Mesendoderm (in vitro differentiated cells): ENCODE results near the gene PDZRN3.

Experiments
- DNase-seq: peaks from one replicate; pipeline ENCODE4 v3.0.0; 2013
- H2AK5ac ChIP-seq: 2 replicates; pipeline ENCODE4 v1.6.1; 2013; ENCODE audit warnings: low read length, inconsistent platforms
- H2BK120ac ChIP-seq: 2 replicates; pipeline ENCODE4 v1.6.1; 2013; ENCODE audit warnings: low read depth, mild to moderate bottlenecking, low read length, moderate library complexity, mixed read lengths
- H2BK15ac ChIP-seq: replicated peaks from 2 replicates; pipeline ENCODE4 v1.6.1; 2013; ENCODE audit warnings: low read depth, mild to moderate bottlenecking, moderate library complexity
- H2BK5ac ChIP-seq: 2 replicates; pipeline ENCODE4 v1.6.1; 2013; ENCODE audit warnings: low read length, inconsistent platforms
- H3K18ac ChIP-seq: 2 replicates; pipeline ENCODE4 v1.6.1; 2013; ENCODE audit warnings: mild to moderate bottlenecking, low read length, mixed read lengths
- H3K23ac ChIP-seq: one replicate; pipeline ENCODE4 v1.6.1; 2013; ENCODE audit warnings: low read length
- H3K27ac ChIP-seq: 2 replicates; pipeline ENCODE4 v1.5.1; 2013; ENCODE audit warnings: low read depth, mild to moderate bottlenecking, inconsistent platforms, low read length, moderate library complexity
- H3K27me3 ChIP-seq: 2 replicates; pipeline ENCODE4 v1.6.1; 2013; ENCODE audit warnings: low read length, control low read depth, mild to moderate bottlenecking, inconsistent platforms; ENCODE audit not compliant: insufficient read depth, poor library complexity
- H3K36me3 ChIP-seq: 2 replicates; pipeline ENCODE4 v1.6.1; 2013; ENCODE audit warnings: low read length, inconsistent platforms; ENCODE audit not compliant: control insufficient read depth, insufficient read depth
- H3K4ac ChIP-seq: one replicate; pipeline ENCODE4 v1.6.1; 2013; ENCODE audit warnings: low read depth, mild to moderate bottlenecking, low read length, moderate library complexity
- H3K4me1 ChIP-seq: 2 replicates; pipeline ENCODE4 v1.6.1; 2013; ENCODE audit warnings: low read depth, low read length, inconsistent platforms; ENCODE audit not compliant: control insufficient read depth
- H3K4me2 ChIP-seq: 2 replicates; pipeline ENCODE4 v1.6.1; 2013; ENCODE audit warnings: low read length
- H3K4me3 ChIP-seq: 2 replicates; pipeline ENCODE4 v1.5.1; 2013; ENCODE audit warnings: mild to moderate bottlenecking, low read length
- H3K56ac ChIP-seq: one replicate; pipeline ENCODE4 v1.6.1; 2013; ENCODE audit warnings: low read length
- H3K79me1 ChIP-seq: 2 replicates; pipeline ENCODE4 v1.6.1; 2013; ENCODE audit warnings: low read length, inconsistent platforms
- H3K79me2 ChIP-seq: 2 replicates; pipeline ENCODE4 v1.6.1; 2013; ENCODE audit warnings: mild to moderate bottlenecking, low read length; ENCODE audit not compliant: control insufficient read depth, insufficient read depth
- H3K9ac ChIP-seq: 2 replicates; pipeline ENCODE4 v1.6.1; 2013; ENCODE audit warnings: low read length, inconsistent platforms
- H4K5ac ChIP-seq: one replicate; pipeline ENCODE4 v1.6.1; 2013; ENCODE audit warnings: low read length
- H4K8ac ChIP-seq: one replicate; pipeline ENCODE4 v1.6.1; 2013; ENCODE audit warnings: low read depth, mild to moderate bottlenecking, control low read depth, low read length, moderate library complexity
- WGBS: extraction: QIAGEN DNeasy Blood & Tissue Kit; methylation state at CpG from one replicate; pipeline ENCODE4 v1.1.7; 2013; ENCODE audit warnings: low lambda C conversion rate, missing lambda C conversion rate; ENCODE audit not compliant: insufficient coverage; ENCODE audit errors: extremely low coverage; 5-methylcytosine and 5-hydroxymethylcytosine counted together

PDZRN3 gene

GRCh38 chr3:73604451-73604850 is 20.3 kb downstream of the PDZRN3 start:
- Histone ChIP-seq H3K27me3 (no peaks in the 10 kb centered on the region), H2BK5ac (no peak overlapping the region), H3K79me1 (no peaks in the 10 kb centered on the region), H3K9ac (no peak overlapping the region), H3K36me3 (no peaks in the 10 kb centered on the region), H3K27ac (no peak overlapping the region), H3K23ac (no peak overlapping the region), H3K56ac (no peak overlapping the region), H3K4me1 (no peaks in the 10 kb centered on the region), H2AK5ac (no peak overlapping the region), H4K5ac (no peak overlapping the region), H4K8ac (no peak overlapping the region), H3K4me3 (no peak overlapping the region), H3K4me2 (no peak overlapping the region), H3K18ac (no peak overlapping the region), H3K79me2 (no peaks in the 10 kb centered on the region), H2BK15ac (no peak overlapping the region), H3K4ac (no peak overlapping the region), H2BK120ac (no peak overlapping the region)
- no CpG with 5 or more reads among the region's 3 CpGs for WGBS
- no peak for DNase-seq

- no peak overlapping the region for H3K18ac ChIP-seq
- no peaks in the 10 kb centered on the region for H3K4me1 ChIP-seq
- H3K36me3 ChIP-seq: no peaks in the 10 kb centered on the region
- no peak overlapping the region for H3K56ac ChIP-seq
- no peaks in the 10 kb centered on the region for H3K79me2 ChIP-seq
- no peak for DNase-seq
- no peak overlapping the region for H3K23ac ChIP-seq
- no CpG with 5 or more reads among the region's 1 CpG for WGBS
- no peak overlapping the region for H2BK15ac ChIP-seq
- no peak overlapping the region for H3K4me2 ChIP-seq
- H3K27me3 ChIP-seq: no peaks in the 10 kb centered on the region
- H2BK5ac ChIP-seq: no peak overlapping the region
- H3K9ac ChIP-seq: no peak overlapping the region
- H4K8ac ChIP-seq: no peak overlapping the region
- no peak overlapping the region for H4K5ac ChIP-seq
- H3K27ac ChIP-seq: no peak overlapping the region
- H3K79me1 ChIP-seq: no peaks in the 10 kb centered on the region
- no peak overlapping the region for H3K4me3 ChIP-seq
- no peak overlapping the region for H2AK5ac ChIP-seq
- H3K4ac ChIP-seq: no peak overlapping the region
- H2BK120ac ChIP-seq: no peak overlapping the region
Measured at GRCh38 chr3:73603762-73604171, 21.0 kb downstream of the PDZRN3 start.

GRCh38 chr3:73602170-73602569 is 22.6 kb downstream of the PDZRN3 start:
- Histone ChIP-seq H2AK5ac (no peak overlapping the region), H3K79me1 (no peaks in the 10 kb centered on the region), H2BK5ac (no peak overlapping the region), H3K4me1 (no peaks in the 10 kb centered on the region), H3K4me2 (no peak overlapping the region), H3K27me3 (no peaks in the 10 kb centered on the region), H3K4ac (no peak overlapping the region), H3K9ac (no peak overlapping the region), H3K56ac (no peak overlapping the region), H3K79me2 (no peaks in the 10 kb centered on the region), H3K23ac (no peak overlapping the region), H4K5ac (no peak overlapping the region), H3K18ac (no peak overlapping the region), H2BK120ac (no peak overlapping the region), H2BK15ac (no peak overlapping the region), H3K4me3 (no peak overlapping the region), H4K8ac (no peak overlapping the region), H3K27ac (no peak overlapping the region), H3K36me3 (no peaks in the 10 kb centered on the region)
- peak; percentile 50 for DNase-seq
- WGBS: no CpG with 5 or more reads among the region's 3 CpGs

GRCh38 chr3:73601481-73601880 is 23.3 kb downstream of the PDZRN3 start:
- no peak overlapping the region for H2BK120ac ChIP-seq
- no peak overlapping the region for H3K4me2 ChIP-seq
- no peak overlapping the region for H3K9ac ChIP-seq
- H3K79me2 ChIP-seq: no peaks in the 10 kb centered on the region
- H3K36me3 ChIP-seq: no peaks in the 10 kb centered on the region
- H3K79me1 ChIP-seq: no peaks in the 10 kb centered on the region
- no peaks in the 10 kb centered on the region for H3K27me3 ChIP-seq
- H4K5ac ChIP-seq: no peak overlapping the region
- no peak overlapping the region for H2BK5ac ChIP-seq
- no peak overlapping the region for H3K23ac ChIP-seq
- no peak overlapping the region for H2AK5ac ChIP-seq
- no peak for DNase-seq
- no peak overlapping the region for H2BK15ac ChIP-seq
- H3K56ac ChIP-seq: no peak overlapping the region
- no CpG with 5 or more reads among the region's 2 CpGs for WGBS
- H3K18ac ChIP-seq: no peak overlapping the region
- no peaks in the 10 kb centered on the region for H3K4me1 ChIP-seq
- no peak overlapping the region for H3K27ac ChIP-seq
- no peak overlapping the region for H3K4me3 ChIP-seq
- no peak overlapping the region for H4K8ac ChIP-seq
- no peak overlapping the region for H3K4ac ChIP-seq

GRCh38 chr3:73601011-73601410 is 23.7 kb downstream of the PDZRN3 start:
- H4K5ac ChIP-seq: no peak overlapping the region
- H3K56ac ChIP-seq: no peak overlapping the region
- H3K4me3 ChIP-seq: no peak overlapping the region
- H3K4me2 ChIP-seq: no peak overlapping the region
- H2AK5ac ChIP-seq: no peak overlapping the region
- no peak overlapping the region for H3K23ac ChIP-seq
- no peak overlapping the region for H3K18ac ChIP-seq
- H3K36me3 ChIP-seq: no peaks in the 10 kb centered on the region
- H3K27me3 ChIP-seq: no peaks in the 10 kb centered on the region
- no peaks in the 10 kb centered on the region for H3K4me1 ChIP-seq
- H3K27ac ChIP-seq: no peak overlapping the region
- no peak overlapping the region for H3K4ac ChIP-seq
- H4K8ac ChIP-seq: no peak overlapping the region
- no peaks in the 10 kb centered on the region for H3K79me1 ChIP-seq
- DNase-seq: no peak
- H3K79me2 ChIP-seq: no peaks in the 10 kb centered on the region
- no peak overlapping the region for H2BK120ac ChIP-seq
- no peak overlapping the region for H2BK15ac ChIP-seq
- no peak overlapping the region for H3K9ac ChIP-seq
- H2BK5ac ChIP-seq: no peak overlapping the region
- WGBS: no CpG with 5 or more reads among the region's 4 CpGs

GRCh38 chr3:73600293-73600938 is 24.3 kb downstream of the PDZRN3 start:
- no peak overlapping the region for H3K23ac ChIP-seq
- H2AK5ac ChIP-seq: no peak overlapping the region
- H4K5ac ChIP-seq: no peak overlapping the region
- H4K8ac ChIP-seq: no peak overlapping the region
- no peak for DNase-seq
- no CpG with 5 or more reads among the region's 5 CpGs for WGBS
- no peak overlapping the region for H3K27ac ChIP-seq
- H3K4me3 ChIP-seq: no peak overlapping the region
- H2BK5ac ChIP-seq: no peak overlapping the region
- H2BK120ac ChIP-seq: no peak overlapping the region
- H3K56ac ChIP-seq: no peak overlapping the region
- no peak overlapping the region for H2BK15ac ChIP-seq
- H3K4me2 ChIP-seq: no peak overlapping the region
- H3K18ac ChIP-seq: no peak overlapping the region
- H3K79me2 ChIP-seq: no peaks in the 10 kb centered on the region
- H3K4me1 ChIP-seq: no peaks in the 10 kb centered on the region
- H3K4ac ChIP-seq: no peak overlapping the region
- no peak overlapping the region for H3K9ac ChIP-seq
- H3K36me3 ChIP-seq: no peaks in the 10 kb centered on the region
- no peaks in the 10 kb centered on the region for H3K27me3 ChIP-seq
- no peaks in the 10 kb centered on the region for H3K79me1 ChIP-seq
